HL-60/S4 (cell line): ENCODE measurements around the gene ARNT2.

Experiments
- in situ Hi-C: fragments of 300-500 bp; cut with MboI; formaldehyde crosslinking; loops from 2 replicates; pipeline ENCODE4 v1.14.3; 2022; ENCODE audit warnings: low sequenced_read_pairs

The ARNT2 gene

GRCh38 chr15:80587007-80587406, 182.8 kb downstream of the ARNT2 start:
- in situ Hi-C loops, result no loop called here

- in situ Hi-C loops, result no loop called here
Observed at GRCh38 chr15:80587816-80588456, 183.8 kb downstream of the ARNT2 start.

GRCh38 chr15:80588801-80589200, 184.6 kb downstream of the ARNT2 start:
- in situ Hi-C loops, result no loop called here

GRCh38 chr15:80590761-80591355, 186.7 kb downstream of the ARNT2 start:
- in situ Hi-C loops, result no loop called here

- in situ Hi-C loops, result no loop called here
Observed at GRCh38 chr15:80591471-80591870, 187.3 kb downstream of the ARNT2 start.

- in situ Hi-C loops, result no loop called here
Observed at GRCh38 chr15:80591938-80592825, 188.0 kb downstream of the ARNT2 start.

GRCh38 chr15:80593486-80594030, 189.4 kb downstream of the ARNT2 start:
- in situ Hi-C loops, result no loop called here

- in situ Hi-C loops, result no loop called here
Observed at GRCh38 chr15:80594091-80594889, 190.1 kb downstream of the ARNT2 start.

GRCh38 chr15:80595396-80595795, 191.2 kb downstream of the ARNT2 start:
- in situ Hi-C loops, result no loop called here

- in situ Hi-C loops, result no loop called here
Observed at GRCh38 chr15:80596521-80596976, 192.4 kb downstream of the ARNT2 start.

- in situ Hi-C loops, result no loop called here
Observed at GRCh38 chr15:80597076-80597475, 192.9 kb downstream of the ARNT2 start.

- in situ Hi-C loops, result no loop called here
Observed at GRCh38 chr15:80599359-80599758, 195.2 kb downstream of the ARNT2 start.

GRCh38 chr15:80600626-80601025, 196.4 kb downstream of the ARNT2 start:
- in situ Hi-C loops, result no loop called here

- in situ Hi-C loops, result no loop called here
Observed at GRCh38 chr15:80601256-80601655, 197.1 kb downstream of the ARNT2 start.

GRCh38 chr15:80604583-80605575, 200.7 kb downstream of the ARNT2 start:
- in situ Hi-C loops, result no loop called here

GRCh38 chr15:80605591-80606150, 201.5 kb downstream of the ARNT2 start:
- in situ Hi-C loops, result no loop called here

- in situ Hi-C loops, result no loop called here
Observed at GRCh38 chr15:80606511-80607071, 202.4 kb downstream of the ARNT2 start.

- in situ Hi-C loops, result no loop called here
Observed at GRCh38 chr15:80607287-80607980, 203.3 kb downstream of the ARNT2 start.
